ENCODE measurements around the gene IL1RAP. TPM values are rescaled to one million over a fixed set of nuclear protein-coding genes. Genes with fewer than 3 reads are reported as not detected.

Gene IL1RAP
- total and polyA plus RNA-seq, 8 donors, result 20.1 to 32.5 (median 21.0) TPM

DNA sequence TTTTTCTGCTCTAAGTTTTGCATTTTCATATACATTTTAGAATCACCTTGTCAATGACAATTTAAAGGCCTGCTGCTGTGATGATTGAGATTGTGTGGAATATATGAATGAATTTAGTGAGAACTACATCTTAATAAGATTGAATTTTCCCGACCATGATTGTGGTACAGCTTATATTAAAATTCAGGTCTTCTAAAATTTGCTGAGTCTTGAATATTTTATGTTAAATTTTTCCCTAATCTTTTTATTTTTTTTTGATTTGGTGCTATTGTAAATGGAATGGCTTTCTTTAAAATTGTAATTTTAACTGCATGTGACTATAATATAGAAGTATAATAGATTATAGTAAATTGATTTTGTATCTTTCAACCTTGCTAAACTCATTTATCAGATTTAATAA lies 172.1 kb downstream of the IL1RAP start:
- no peak for ATAC-seq
- no peaks in the 10 kb centered on the region for H3K9me3 ChIP-seq
- intact Hi-C loops (cut with DNase I), result no loop called here

DNA sequence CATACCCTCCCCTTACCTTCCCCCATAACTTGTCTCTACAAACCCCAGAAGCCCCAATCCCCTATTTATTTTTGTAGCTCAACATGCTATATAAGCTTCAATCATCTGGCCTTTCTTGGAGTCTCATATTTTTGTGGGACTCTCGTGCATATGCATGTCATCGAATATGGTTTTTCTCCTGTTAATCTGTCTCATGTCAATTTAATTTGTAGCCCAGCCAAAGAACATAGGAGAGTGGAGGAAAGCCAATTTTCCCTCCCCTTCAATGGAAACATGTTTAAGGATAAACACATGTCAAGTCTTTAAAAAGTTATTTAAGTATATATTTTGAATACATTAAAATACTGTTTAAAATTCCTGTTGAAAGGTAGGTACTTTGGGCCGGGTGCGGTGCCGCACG lies 176.4 kb downstream of the IL1RAP start:
- no peak for ATAC-seq
- TF ChIP-seq, protein P1, sequence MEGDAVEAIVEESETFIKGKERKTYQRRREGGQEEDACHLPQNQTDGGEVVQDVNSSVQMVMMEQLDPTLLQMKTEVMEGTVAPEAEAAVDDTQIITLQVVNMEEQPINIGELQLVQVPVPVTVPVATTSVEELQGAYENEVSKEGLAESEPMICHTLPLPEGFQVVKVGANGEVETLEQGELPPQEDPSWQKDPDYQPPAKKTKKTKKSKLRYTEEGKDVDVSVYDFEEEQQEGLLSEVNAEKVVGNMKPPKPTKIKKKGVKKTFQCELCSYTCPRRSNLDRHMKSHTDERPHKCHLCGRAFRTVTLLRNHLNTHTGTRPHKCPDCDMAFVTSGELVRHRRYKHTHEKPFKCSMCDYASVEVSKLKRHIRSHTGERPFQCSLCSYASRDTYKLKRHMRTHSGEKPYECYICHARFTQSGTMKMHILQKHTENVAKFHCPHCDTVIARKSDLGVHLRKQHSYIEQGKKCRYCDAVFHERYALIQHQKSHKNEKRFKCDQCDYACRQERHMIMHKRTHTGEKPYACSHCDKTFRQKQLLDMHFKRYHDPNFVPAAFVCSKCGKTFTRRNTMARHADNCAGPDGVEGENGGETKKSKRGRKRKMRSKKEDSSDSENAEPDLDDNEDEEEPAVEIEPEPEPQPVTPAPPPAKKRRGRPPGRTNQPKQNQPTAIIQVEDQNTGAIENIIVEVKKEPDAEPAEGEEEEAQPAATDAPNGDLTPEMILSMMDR (IDR thresholded peaks at IDR 0.05), result no peak
- no peak overlapping the region for H3K4me3 ChIP-seq
- no peaks in the 10 kb centered on the region for H3K27me3 ChIP-seq
- peaks cover 0 to 3% of the 10 kb centered on the region in 2 donors for H3K4me1 ChIP-seq
- intact Hi-C loops (cut with DNase I), result no loop called here
- H3K9me3 ChIP-seq, result no peaks in the 10 kb centered on the region
- DNase-seq, result no peak
- H3K27ac ChIP-seq, result no peak overlapping the region
- no peaks in the 10 kb centered on the region for H3K36me3 ChIP-seq

More for the DNA sequence above, 172.1 kb downstream of the IL1RAP start:
- TF ChIP-seq, protein P1 (IDR thresholded peaks at IDR 0.05), result no peak
- Histone ChIP-seq H3K27ac (no peak overlapping the region), H3K4me3 (no peak overlapping the region), H3K36me3 (no peaks in the 10 kb centered on the region), H3K27me3 (no peaks in the 10 kb centered on the region), H3K4me1 (no peaks in the 10 kb centered on the region)
- DNase-seq, result no peak

DNA sequence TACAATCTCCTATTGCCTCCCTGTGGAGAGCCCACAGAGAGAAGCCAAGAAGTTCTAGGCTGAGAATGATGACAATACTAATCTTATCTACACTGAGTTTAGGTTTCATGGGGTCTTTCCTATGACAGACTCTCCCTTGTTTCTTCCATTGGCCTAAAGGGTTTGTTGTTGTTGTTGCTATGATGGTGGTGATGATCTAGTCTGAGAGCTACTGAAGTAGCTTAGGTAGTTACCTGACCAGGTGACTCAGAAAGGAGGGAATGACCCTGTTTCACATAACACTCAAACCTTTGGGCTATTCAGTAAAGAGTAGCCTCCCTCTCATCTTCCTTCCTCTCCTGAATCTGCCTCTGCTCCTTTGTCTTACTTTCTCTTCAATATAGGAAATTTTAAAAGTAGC lies 178.4 kb downstream of the IL1RAP start:
- peaks cover 3 to 5% of the 10 kb centered on the region in 2 donors for H3K4me1 ChIP-seq
- H3K9me3 ChIP-seq, result no peaks in the 10 kb centered on the region
- H3K27ac ChIP-seq, result no peak overlapping the region
- ATAC-seq (no peak), DNase-seq (no peak)
- intact Hi-C loops (cut with DNase I), result no loop called here
- no peaks in the 10 kb centered on the region for H3K27me3 ChIP-seq
- TF ChIP-seq, protein P1 (IDR thresholded peaks at IDR 0.05), result no peak
- no peak overlapping the region for H3K4me3 ChIP-seq
- H3K36me3 ChIP-seq, result no peaks in the 10 kb centered on the region

DNA sequence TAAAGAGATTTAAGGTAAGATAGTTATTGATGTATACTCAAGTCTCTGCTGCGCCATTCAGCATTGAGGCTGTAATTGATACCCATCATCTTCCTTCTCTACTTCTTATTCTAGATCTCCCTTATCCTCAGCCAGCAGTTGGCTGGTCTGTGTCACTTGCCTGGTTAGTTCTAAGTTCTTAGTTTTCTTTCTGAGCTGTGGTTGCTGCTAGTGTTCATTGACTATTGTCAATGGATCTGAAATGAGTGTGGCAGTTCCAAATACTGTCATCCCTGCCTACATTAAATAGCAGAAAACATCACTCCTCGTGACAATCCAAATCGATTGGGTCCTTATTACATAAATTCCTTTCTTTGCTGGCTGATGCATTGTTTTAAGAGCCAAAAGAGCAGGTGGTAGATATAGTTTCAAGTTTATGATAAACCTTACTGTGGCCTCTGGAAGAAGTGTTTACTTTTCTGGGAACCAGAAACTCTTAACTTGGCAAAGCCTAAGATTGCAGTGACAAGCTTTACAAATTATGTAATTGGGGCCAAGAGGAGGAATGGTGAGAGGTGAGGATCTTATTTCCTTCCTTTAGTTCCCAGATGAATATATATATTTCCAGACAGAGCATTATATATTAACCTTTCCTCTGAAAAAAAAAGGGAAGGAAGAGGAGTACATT lies 180.6 kb downstream of the IL1RAP start:
- Histone ChIP-seq H3K36me3 (no peaks in the 10 kb centered on the region), H3K9me3 (no peaks in the 10 kb centered on the region), H3K27me3 (no peaks in the 10 kb centered on the region), H3K4me1 (peaks cover 3 to 6% of the 10 kb centered on the region in 2 donors), H3K27ac (no peak overlapping the region), H3K4me3 (no peak overlapping the region)
- intact Hi-C loops (cut with DNase I), result no loop called here
- ATAC-seq (peak; percentile 55), DNase-seq (peak in 1 of 4 donors; percentile 44)
- TF ChIP-seq, protein P1 (IDR thresholded peaks at IDR 0.05), result no peak

DNA sequence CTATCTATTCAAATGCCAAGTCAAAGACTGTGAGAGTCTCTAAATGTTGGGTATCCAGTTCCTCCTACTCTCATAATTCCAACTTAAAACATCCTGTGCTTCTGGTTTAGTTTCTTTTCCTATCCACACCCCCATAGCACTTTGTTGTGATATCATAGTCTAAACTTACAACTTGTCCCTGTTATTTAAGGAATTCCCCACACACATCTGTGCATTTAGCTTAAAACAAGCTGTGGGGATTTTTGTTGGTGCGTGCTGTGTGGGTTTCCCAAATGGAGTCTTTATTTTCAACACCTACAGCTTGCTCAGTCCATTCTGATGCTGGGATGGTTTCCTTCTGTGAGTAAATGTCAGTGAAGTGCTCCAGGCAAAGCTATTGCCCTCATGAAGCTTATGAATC lies 181.3 kb downstream of the IL1RAP start:
- TF ChIP-seq, protein P1 (IDR thresholded peaks at IDR 0.05), result no peak
- H3K27ac ChIP-seq, result no peak overlapping the region
- H3K27me3 ChIP-seq, result no peaks in the 10 kb centered on the region
- DNase-seq (no peak), ATAC-seq (no peak)
- H3K36me3 ChIP-seq, result no peaks in the 10 kb centered on the region
- H3K4me3 ChIP-seq, result no peak overlapping the region
- no peaks in the 10 kb centered on the region for H3K9me3 ChIP-seq
- intact Hi-C loops (cut with DNase I), result no loop called here
- H3K4me1 ChIP-seq, result peaks cover 3 to 6% of the 10 kb centered on the region in 2 donors

Data from left lung (tissue), 10 donors.